Activated naive CD8-positive, alpha-beta T cell treated with anti-CD3 and anti-CD28 coated beads, Interleukin-2, amount 50 U/mL, for 16 hours (primary cell): ENCODE measurements around the gene UTP20.

Experiments
- DNase-seq: peaks from one replicate; pipeline ENCODE4 v3.0.0-alpha.2; 2020; ENCODE audit warnings: low read depth, low spot score

UTP20 gene

DNA sequence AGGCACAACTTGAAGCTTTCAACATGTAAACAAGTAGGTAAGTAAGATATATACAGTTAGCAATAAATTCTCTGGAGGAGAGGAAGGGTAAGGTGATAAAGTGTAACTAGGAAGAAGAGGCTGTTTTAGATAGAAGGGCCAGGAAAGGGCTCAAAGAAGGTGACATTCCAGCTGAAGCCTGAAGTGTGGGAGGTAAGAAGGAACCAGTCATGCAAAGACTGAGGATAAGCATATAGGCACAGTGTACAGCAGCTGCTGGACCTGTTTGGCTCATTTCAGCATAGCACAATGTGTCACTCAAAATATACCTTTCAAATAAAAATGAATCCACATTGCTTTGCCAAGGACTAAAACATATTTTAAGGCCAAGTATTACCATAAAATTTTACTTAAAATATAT lies 156.2 kb downstream of the UTP20 start:
- DNase-seq: no peak
